ENCODE data around the gene PHLPP1. TPM values are rescaled to one million over a fixed set of nuclear protein-coding genes. Genes with fewer than 3 reads are reported as not detected.

PHLPP1 gene
- total and polyA plus RNA-seq, 9 of the 15 experiments (the other 6 are each of a cell fraction or from before 2014, with no cell fraction given), result 0.56 to 9.0 (median 4.5) TPM

- Histone ChIP-seq H3K79me2 (ENCODE audit: control insufficient read depth, insufficient read depth, low read length) (peaks cover 51% of the 10 kb centered on the region), H3K9ac (ENCODE audit: insufficient read depth in 1 of 2, low read depth in 2 of 2, low read length in 2 of 2) (no peak overlapping the region), H3K27me3 (ENCODE audit: control insufficient read depth in 2 of 2, insufficient read depth in 2 of 2, low read length in 2 of 2) (no peaks in the 10 kb centered on the region), H4K20me1 (replicated peaks; ENCODE audit: control insufficient read depth, insufficient read depth, low read length) (peaks cover 4% of the 10 kb centered on the region; the same call in 1 of the 2 replicates), H2AFZ (ENCODE audit: low read depth, low read length) (no peak overlapping the region), H3K4me3 (no peak overlapping the region), H3K27ac (ENCODE audit: extremely low read depth, low read depth, low read length) (peak overlapping the region; percentile 48; the same call in 1 of the 3 replicates), H3K36me3 (ENCODE audit: control insufficient read depth, insufficient read depth, low read length) (no peaks in the 10 kb centered on the region), H3K4me2 (ENCODE audit: insufficient read depth, low read length) (0 out of 2 replicates have a peak overlapping the region, but pooled peaks have one; percentile 7), H3K9me1 (ENCODE audit: control insufficient read depth, insufficient read depth, low read length) (no peaks in the 10 kb centered on the region), H3K4me1 (replicated peaks in 1 of 2; ENCODE audit: control insufficient read depth in 2 of 2, insufficient read depth in 2 of 2, low read length in 2 of 2) (peaks cover 0 to 10% of the 10 kb centered on the region in 2 experiments; a peak in 1 of 5 replicates), H3K9me3 (replicated peaks; ENCODE audit: control insufficient read depth, insufficient read depth, low read depth, low read length) (no peaks in the 10 kb centered on the region)
- DNase-seq (ENCODE audit: extremely low read depth in 1 of 4, low spot score in 3 of 4), result peak in 2 of 4 experiments; percentile 40 to 58
- CTCF ChIA-PET (ENCODE audit: low intra/inter-chr PET ratio), result no interaction called here
- in situ Hi-C loops (cut with MboI) (no loop called here), intact Hi-C loops (cut with micrococcal nuclease) (loop anchor here (5.0 kb wide), 1 partner anchor 62 kb away; the partner anchor contains the start of gene PHLPP1)
- WGBS (ENCODE audit: insufficient coverage, low coverage, missing lambda C conversion rate), result 57% methylated on average over 6 of the region's 6 CpGs
- POLR2A ChIA-PET, result no interaction called here
- BruUV-seq (replicated peaks), result no TSS peak
- peak; percentile 88 for ATAC-seq
- FAIRE-seq, result peak; percentile 87
- TF ChIP-seq, protein P1, sequence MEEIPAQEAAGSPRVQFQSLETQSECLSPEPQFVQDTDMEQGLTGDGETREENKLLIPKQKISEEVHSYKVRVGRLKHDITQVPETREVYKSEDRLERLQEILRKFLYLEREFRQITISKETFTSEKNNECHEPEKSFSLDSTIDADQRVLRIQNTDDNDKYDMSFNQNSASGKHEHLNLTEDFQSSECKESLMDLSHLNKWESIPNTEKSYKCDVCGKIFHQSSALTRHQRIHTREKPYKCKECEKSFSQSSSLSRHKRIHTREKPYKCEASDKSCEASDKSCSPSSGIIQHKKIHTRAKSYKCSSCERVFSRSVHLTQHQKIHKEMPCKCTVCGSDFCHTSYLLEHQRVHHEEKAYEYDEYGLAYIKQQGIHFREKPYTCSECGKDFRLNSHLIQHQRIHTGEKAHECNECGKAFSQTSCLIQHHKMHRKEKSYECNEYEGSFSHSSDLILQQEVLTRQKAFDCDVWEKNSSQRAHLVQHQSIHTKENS (CRISPR knock-in tag; IDR thresholded peaks at IDR 0.05), result no peak
- TF ChIP-seq CBFA2T2 (conservative IDR thresholded peaks at IDR 0.05) (0 out of 2 replicates have a peak, but pooled peaks have one; percentile 10), TCF3 (CRISPR knock-in tag; IDR thresholded peaks at IDR 0.05) (peak; percentile 32; the same call in 1 of the 2 replicates), ZNF436 (CRISPR knock-in tag; IDR thresholded peaks at IDR 0.05) (no peak), ETV1 (tag; conservative IDR thresholded peaks at IDR 0.05; ENCODE audit: low read depth) (peak; percentile 43), CBFA2T3 (IDR thresholded peaks at IDR 0.05) (peak; percentile 53), ZNF134 (CRISPR knock-in tag; conservative IDR thresholded peaks at IDR 0.05) (no peak), SMARCA4 (IDR thresholded peaks at IDR 0.05) (0 out of 2 replicates have a peak, but pooled peaks have one; percentile 45), TAL1 (IDR thresholded peaks at IDR 0.05) (0 out of 2 replicates have a peak, but pooled peaks have one; percentile 4), PRDM10 (IDR thresholded peaks at IDR 0.05; ENCODE audit: partially characterized antibody) (peak; percentile 10), SETDB1 (IDR thresholded peaks at IDR 0.05; ENCODE audit: low read length) (no peak), RCOR1 (IDR thresholded peaks at IDR 0.05; ENCODE audit: borderline replicate concordance in 1 of 2, low read depth in 2 of 2, low read length in 2 of 2) (peak in 1 of 2 experiments; percentile 35; a peak in 1 of 4 replicates), NKRF (IDR thresholded peaks at IDR 0.05; ENCODE audit: borderline replicate concordance) (no peak)
- TF ChIP-seq, protein P2, sequence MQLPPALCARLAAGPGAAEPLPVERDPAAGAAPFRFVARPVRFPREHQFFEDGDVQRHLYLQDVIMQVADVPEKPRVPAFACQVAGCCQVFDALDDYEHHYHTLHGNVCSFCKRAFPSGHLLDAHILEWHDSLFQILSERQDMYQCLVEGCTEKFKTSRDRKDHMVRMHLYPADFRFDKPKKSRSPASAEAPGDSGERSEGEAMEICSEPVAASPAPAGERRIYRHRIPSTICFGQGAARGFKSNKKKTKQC (CRISPR knock-in tag; IDR thresholded peaks at IDR 0.05), result no peak
Observed at GRCh38 chr18:62778976-62779869, 63.9 kb downstream of the PHLPP1 start.
